ENCODE measurements around the gene CFAP300. TPM values are rescaled to one million over a fixed set of nuclear protein-coding genes. Genes with fewer than 3 reads are reported as not detected.

The CFAP300 gene
- total RNA-seq, 8 experiments from 2014 or later: 0.35 to 9.7 (median 7.2) TPM

GRCh38 chr11:102097186-102097585, 49.9 kb downstream of the CFAP300 start:
- WGBS, 10 experiments: 80 to 100% (median 88%) methylated on average over 1 of the region's 1 CpG; no CpG with 5 or more reads in 3 of the 10 experiments
- in situ Hi-C loops (cut with MboI; ENCODE audit: low pct_unique_long_range_greater_than_20kb in 2 of 9, low sequenced_read_pairs in 9 of 9, unreplicated experiment in 9 of 9): no loop called here
- no peaks in the 10 kb centered on the region for H3K4me1 ChIP-seq (replicated peaks in 1 of 2)
- H3K27ac ChIP-seq: no peak overlapping the region
- H3K4me3 ChIP-seq: no peak overlapping the region
- no peak for ATAC-seq (replicated peaks in 6 of 8)

GRCh38 chr11:102099755-102100154, 52.5 kb downstream of the CFAP300 start:
- ATAC-seq (replicated peaks in 6 of 8): no peak
- 70 to 100% (median 100%) methylated on average over 1 to 2 of the region's 2 CpGs; no CpG with 5 or more reads in 5 of the 10 experiments for WGBS, 10 experiments
- in situ Hi-C loops (cut with MboI; ENCODE audit: low pct_unique_long_range_greater_than_20kb in 2 of 9, low sequenced_read_pairs in 9 of 9, unreplicated experiment in 9 of 9): no loop called here
- no peak overlapping the region for H3K4me3 ChIP-seq
- no peaks in the 10 kb centered on the region for H3K4me1 ChIP-seq (replicated peaks in 1 of 2)
- no peak overlapping the region for H3K27ac ChIP-seq

- Histone ChIP-seq H3K4me1 (replicated peaks in 1 of 2) (no peaks in the 10 kb centered on the region), H3K4me3 (peak overlapping the region in 2 of 5 donors; percentile 82 to 97), H3K27ac (no peak overlapping the region)
- in situ Hi-C loops (cut with MboI; ENCODE audit: low pct_unique_long_range_greater_than_20kb in 2 of 9, low sequenced_read_pairs in 9 of 9, unreplicated experiment in 9 of 9): no loop called here
- no peak for ATAC-seq (replicated peaks in 6 of 8)
- WGBS, 10 experiments: 52 to 93% (median 71%) methylated on average over 2 to 3 of the region's 3 CpGs; no CpG with 5 or more reads in 3 of the 10 experiments
These were observed 61.6 kb downstream of the CFAP300 start for GRCh38 chr11:102108734-102109440.

- Histone ChIP-seq H3K27ac (peak within 1 kb of the TSS; percentile 57 to 85), H3K4me1 (replicated peaks in 1 of 2) (no peaks in the 10 kb centered on the region), H3K4me3 (peak within 1 kb of the TSS; percentile 61 to 97 (median 80))
- ATAC-seq (replicated peaks in 6 of 8): peak; percentile 64 to 77 (median 72)
- WGBS, 10 experiments: 0 to 4% (median 1%) methylated on average over 3 to 52 of the region's 104 CpGs; no CpG with 5 or more reads in 3 of the 10 experiments
- in situ Hi-C loops (cut with MboI; ENCODE audit: low pct_unique_long_range_greater_than_20kb in 2 of 9, low sequenced_read_pairs in 9 of 9, unreplicated experiment in 9 of 9): no loop called here
These were observed 62.9 kb downstream of the CFAP300 start, which contains the start of gene YAP1 for GRCh38 chr11:102109896-102110760. Gene YAP1, plus strand, starts transcription at chr11:102110447. Its CDS starts 402 bp downstream, at chr11:102110849.

GRCh38 chr11:102110761-102111010, 63.4 kb downstream of the CFAP300 start:
- peak in 1 of 8 experiments; percentile 50 for ATAC-seq (replicated peaks in 6 of 8)
- no peaks in the 10 kb centered on the region for H3K4me1 ChIP-seq (replicated peaks in 1 of 2)
- H3K27ac ChIP-seq: peak overlapping the region; percentile 57 to 85
- 0% methylated on average over 3 of the region's 31 CpGs; no CpG with 5 or more reads in 9 of the 10 experiments for WGBS, 10 experiments
- in situ Hi-C loops (cut with MboI; ENCODE audit: low pct_unique_long_range_greater_than_20kb in 2 of 9, low sequenced_read_pairs in 9 of 9, unreplicated experiment in 9 of 9): no loop called here
- peak overlapping the region; percentile 61 to 97 (median 80) for H3K4me3 ChIP-seq

GRCh38 chr11:102111011-102111786, 64.0 kb downstream of the CFAP300 start:
- peaks cover 0 to 3% of the 10 kb centered on the region in 2 donors for H3K4me1 ChIP-seq (replicated peaks in 1 of 2)
- peak overlapping the region; percentile 57 to 85 for H3K27ac ChIP-seq
- 0% methylated on average over 1 to 2 of the region's 61 CpGs; no CpG with 5 or more reads in 8 of the 10 experiments for WGBS, 10 experiments
- peak; percentile 13 to 59 (median 54) for ATAC-seq (replicated peaks in 6 of 8)
- in situ Hi-C loops (cut with MboI; ENCODE audit: low pct_unique_long_range_greater_than_20kb in 2 of 9, low sequenced_read_pairs in 9 of 9, unreplicated experiment in 9 of 9): no loop called here
- peak overlapping the region; percentile 61 to 97 (median 80) for H3K4me3 ChIP-seq

- ATAC-seq (replicated peaks in 6 of 8): peak; percentile 1 to 18 (median 16)
- Histone ChIP-seq H3K27ac (peak overlapping the region; percentile 57 to 85), H3K4me3 (peak overlapping the region; percentile 61 to 97 (median 80)), H3K4me1 (replicated peaks in 1 of 2) (peaks cover 0 to 3% of the 10 kb centered on the region in 2 donors)
- 0 to 5% (median 1%) methylated on average over 1 to 12 of the region's 20 CpGs for WGBS, 10 experiments
- in situ Hi-C loops (cut with MboI; ENCODE audit: low pct_unique_long_range_greater_than_20kb in 2 of 9, low sequenced_read_pairs in 9 of 9, unreplicated experiment in 9 of 9): no loop called here
These were observed 64.7 kb downstream of the CFAP300 start for GRCh38 chr11:102111787-102112508.

GRCh38 chr11:102112509-102112821, 65.2 kb downstream of the CFAP300 start:
- Histone ChIP-seq H3K27ac (peak overlapping the region; percentile 19 to 85), H3K4me3 (peak overlapping the region; percentile 61 to 97 (median 80)), H3K4me1 (replicated peaks in 1 of 2) (peaks cover 0 to 4% of the 10 kb centered on the region in 2 donors)
- WGBS, 10 experiments: 0 to 24% (median 6%) methylated on average over 3 to 5 of the region's 5 CpGs
- in situ Hi-C loops (cut with MboI; ENCODE audit: low pct_unique_long_range_greater_than_20kb in 2 of 9, low sequenced_read_pairs in 9 of 9, unreplicated experiment in 9 of 9): no loop called here
- no peak for ATAC-seq (replicated peaks in 6 of 8)

GRCh38 chr11:102114032-102114431, 66.8 kb downstream of the CFAP300 start:
- Histone ChIP-seq H3K27ac (no peak overlapping the region), H3K4me3 (peak overlapping the region in 2 of 5 donors; percentile 8 to 97), H3K4me1 (replicated peaks in 1 of 2) (peaks cover 7 to 11% of the 10 kb centered on the region in 2 donors)
- in situ Hi-C loops (cut with MboI; ENCODE audit: low pct_unique_long_range_greater_than_20kb in 2 of 9, low sequenced_read_pairs in 9 of 9, unreplicated experiment in 9 of 9): no loop called here
- WGBS, 10 experiments: 20 to 80% (median 66%) methylated on average over 1 to 4 of the region's 4 CpGs; no CpG with 5 or more reads in 3 of the 10 experiments
- no peak for ATAC-seq (replicated peaks in 6 of 8)

GRCh38 chr11:102115557-102115956, 68.3 kb downstream of the CFAP300 start:
- H3K4me3 ChIP-seq: peak overlapping the region in 2 of 5 donors; percentile 13 to 97
- ATAC-seq (replicated peaks in 6 of 8): peak in 6 of 8 experiments; percentile 5 to 41 (median 36)
- in situ Hi-C loops (cut with MboI; ENCODE audit: low pct_unique_long_range_greater_than_20kb in 2 of 9, low sequenced_read_pairs in 9 of 9, unreplicated experiment in 9 of 9): no loop called here
- peak overlapping the region in 1 of 2 donors; percentile 67 for H3K27ac ChIP-seq
- H3K4me1 ChIP-seq (replicated peaks in 1 of 2): peaks cover 18 to 23% of the 10 kb centered on the region in 2 donors

- H3K27ac ChIP-seq: no peak overlapping the region
- no peak for ATAC-seq (replicated peaks in 6 of 8)
- H3K4me1 ChIP-seq (replicated peaks in 1 of 2): peaks cover 24 to 26% of the 10 kb centered on the region in 2 donors
- in situ Hi-C loops (cut with MboI; ENCODE audit: low pct_unique_long_range_greater_than_20kb in 2 of 9, low sequenced_read_pairs in 9 of 9, unreplicated experiment in 9 of 9): no loop called here
- H3K4me3 ChIP-seq: no peak overlapping the region
- 53 to 100% (median 86%) methylated on average over 1 to 2 of the region's 2 CpGs; no CpG with 5 or more reads in 1 of the 10 experiments for WGBS, 10 experiments
These were observed 69.4 kb downstream of the CFAP300 start for GRCh38 chr11:102116453-102117205.

Measured in motor neuron (in vitro differentiated cells).